HepG2 (cell line): Measurements from ENCODE around the gene IQCN. TPM values are rescaled to one million over a fixed set of nuclear protein-coding genes. Genes with fewer than 3 reads are reported as not detected.
A peak's percentile ranks its signal among the peaks of the same experiment; 100 is the strongest.

ENCODE experiments used
- ARHGAP35 ChIP-seq: sonication (generic); formaldehyde crosslinking; IDR thresholded peaks from 2 replicates; pipeline ENCODE4 v1.9.0; 2022; ENCODE audit warnings: mild to moderate bottlenecking, inconsistent platforms, moderate library complexity, missing genetic modification reagents, borderline replicate concordance
- ELF4 ChIP-seq: sonication (generic); formaldehyde crosslinking; IDR thresholded peaks from 2 replicates; pipeline ENCODE4 v1.5.0; 2020; ENCODE audit warnings: missing genetic modification reagents, mild to moderate bottlenecking, moderate library complexity, borderline replicate concordance
- HHEX ChIP-seq: IDR thresholded peaks from 2 replicates; pipeline ENCODE4 v1.6.1; 2016; ENCODE audit warnings: control low read depth
- HNRNPL ChIP-seq: fragments of 200-400 bp; formaldehyde crosslinking; IDR thresholded peaks from 2 replicates; pipeline ENCODE4 v1.6.1; 2017; ENCODE audit warnings: mild to moderate bottlenecking, low read depth, low read length
- MAZ ChIP-seq, 2 experiments: sonication (generic) in 1 of 2; formaldehyde crosslinking in 1 of 2; IDR thresholded peaks; 2 replicates each; pipeline versions ENCODE4 v1.5.0 to v1.6.1; 2012 to 2020; ENCODE audit warnings: low read depth in 2 of 2, mild to moderate bottlenecking in 2 of 2, borderline replicate concordance in 1 of 2, improper control_type of control experiment in 1 of 2, low read length in 1 of 2, missing genetic modification reagents in 1 of 2, moderate library complexity in 1 of 2
- MIER3 ChIP-seq: IDR thresholded peaks from 2 replicates; pipeline ENCODE4 v1.6.1; 2016; ENCODE audit warnings: missing compliant biosample characterization, borderline replicate concordance
- MLX ChIP-seq: IDR thresholded peaks from 2 replicates; pipeline ENCODE4 v1.6.1; 2016
- NONO ChIP-seq, 2 experiments: fragments of 450-650 bp in 1 of 2; sonication (generic) in 1 of 2; formaldehyde crosslinking in 1 of 2; IDR thresholded peaks in 1 of 2; conservative IDR thresholded peaks in 1 of 2; 2 replicates each; pipeline versions ENCODE4 v1.6.1 to v1.8.0; 2017 to 2022; ENCODE audit warnings: mild to moderate bottlenecking in 1 of 2, missing genetic modification reagents in 1 of 2, moderate library complexity in 1 of 2
- PAF1 ChIP-seq: IDR thresholded peaks from 2 replicates; pipeline ENCODE4 v1.6.1; 2016; ENCODE audit warnings: missing genetic modification reagents, missing compliant biosample characterization
- PBX2 ChIP-seq: IDR thresholded peaks from 2 replicates; pipeline ENCODE4 v1.6.1; 2016; ENCODE audit warnings: control low read depth
- ZBTB40 ChIP-seq, 2 experiments: fragments of 450-650 bp in 1 of 2; sonication (generic) in 1 of 2; formaldehyde crosslinking in 1 of 2; IDR thresholded peaks; 2 replicates each; pipeline versions ENCODE4 v1.6.1 to v1.8.0; 2016 to 2022; ENCODE audit warnings: antibody characterized with exemption in 1 of 2, mild to moderate bottlenecking in 1 of 2, missing genetic modification reagents in 1 of 2
- ZFP41 ChIP-seq: sonication (generic); formaldehyde crosslinking; IDR thresholded peaks from 2 replicates; pipeline ENCODE4 v1.4.0; 2020; ENCODE audit warnings: mild to moderate bottlenecking, missing genetic modification reagents, borderline replicate concordance
- ZNF225 ChIP-seq: sonication (generic); formaldehyde crosslinking; IDR thresholded peaks from 2 replicates; pipeline ENCODE4 v1.4.0; 2020; ENCODE audit warnings: mild to moderate bottlenecking, missing genetic modification reagents
- ZNF362 ChIP-seq: sonication (generic); formaldehyde crosslinking; IDR thresholded peaks from 2 replicates; pipeline ENCODE4 v1.4.0; 2020; ENCODE audit warnings: missing genetic modification reagents, mild to moderate bottlenecking, borderline replicate concordance
- ZNF496 ChIP-seq: sonication (generic); formaldehyde crosslinking; IDR thresholded peaks from 2 replicates; pipeline ENCODE4 v1.8.1; 2023; ENCODE audit warnings: mild to moderate bottlenecking, moderate library complexity, missing genetic modification reagents; ENCODE audit not compliant: insufficient replicate concordance
- polyA plus RNA-seq, 8 experiments: library from polyadenylated mRNA; depleted of rRNA in 3 of 8; stranded (reverse) in 7 of 8; unstranded in 1 of 8; fragments of >200 nt; fragmentation: Illumina TruSeq in 4 of 8; extraction: Trizol in 4 of 8; gene quantifications; 2 replicates each; pipeline versions ENCODE4 v1.2.1 to v1.2.3, GENCODE V29; 2011 to 2016; ENCODE audit warnings: low read depth in 4 of 8, missing spikeins in 1 of 8, mixed read lengths in 1 of 8; ENCODE audit not compliant: insufficient read depth in 1 of 8
- total RNA-seq, 5 experiments: library from RNA; depleted of rRNA; stranded (reverse); fragments of >200 nt; fragmentation: Illumina TruSeq; extraction: Trizol; gene quantifications; 2 replicates each; pipeline ENCODE4 v1.2.3, GENCODE V29; 2016; ENCODE audit warnings: low read depth in 1 of 5

IQCN gene
- total and polyA plus RNA-seq, 2 of the 13 experiments (the other 11 are each of a cell fraction or from before 2014, with no cell fraction given) = 0.04 to 0.18 TPM

- TF ChIP-seq ZNF362 (CRISPR knock-in tag) = no peak; the same call in 1 of the 2 replicates
- TF ChIP-seq MLX (CRISPR knock-in tag) = 0 out of 2 replicates have a peak, but pooled peaks have one; percentile 37
- no peak; the same call in 1 of the 2 replicates for TF ChIP-seq MIER3 (CRISPR knock-in tag)
- no peak for TF ChIP-seq ZBTB40 (IDR thresholded peaks at IDR 0.05)
- TF ChIP-seq ZBTB40 (CRISPR knock-in tag; IDR thresholded peaks at IDR 0.05) = peak; percentile 59; the same call in 1 of the 2 replicates
- peak; percentile 91 for TF ChIP-seq ARHGAP35 (CRISPR knock-in tag)
- TF ChIP-seq ZFP41 (CRISPR knock-in tag) = no peak
- no peak for TF ChIP-seq ZNF225 (CRISPR knock-in tag)
- TF ChIP-seq ELF4 = no peak
- 0 out of 2 replicates have a peak, but pooled peaks have one; percentile 21 for TF ChIP-seq HNRNPL
- no peak for TF ChIP-seq NONO (IDR thresholded peaks at IDR 0.05)
- peak; percentile 62 for TF ChIP-seq NONO (CRISPR knock-in tag; conservative IDR thresholded peaks at IDR 0.05)
- TF ChIP-seq PAF1 (CRISPR knock-in tag) = no peak
- TF ChIP-seq MAZ (IDR thresholded peaks at IDR 0.05; ENCODE audit: borderline replicate concordance, low read depth, low read length) = peak; percentile 81
- peak; percentile 81 for TF ChIP-seq MAZ (CRISPR knock-in tag; IDR thresholded peaks at IDR 0.05; ENCODE audit: low read depth)
- TF ChIP-seq ZNF496 = no peak
- TF ChIP-seq HHEX (CRISPR knock-in tag) = no peak
- TF ChIP-seq PBX2 (CRISPR knock-in tag) = peak; percentile 85
Observed at GRCh38 chr19:18322759-18323460, 48.7 kb upstream of the IQCN start, which contains the start of gene LSM4 (continued).
